ENCODE results near the gene TLE7.

DNA sequence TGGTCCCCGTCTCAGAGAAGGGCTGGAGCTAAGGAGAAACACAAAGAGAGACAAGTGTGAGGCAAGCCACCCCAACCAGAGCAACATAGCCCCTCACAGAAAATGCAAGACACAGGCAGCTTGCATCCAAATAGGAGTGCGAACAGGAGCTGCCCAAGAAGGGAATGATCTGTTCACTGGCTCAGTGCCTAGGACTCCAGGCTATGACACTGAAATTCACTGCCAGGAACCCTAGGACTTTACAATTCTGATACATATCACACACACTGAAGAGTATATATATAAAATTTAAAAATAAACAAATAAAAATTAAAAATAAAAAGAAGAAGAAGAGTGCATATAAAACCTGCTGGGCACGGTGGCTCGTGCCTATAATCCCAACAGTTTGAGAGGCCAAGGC lies 14.9 kb upstream of the TLE7 start:
- TF ChIP-seq, protein P1, sequence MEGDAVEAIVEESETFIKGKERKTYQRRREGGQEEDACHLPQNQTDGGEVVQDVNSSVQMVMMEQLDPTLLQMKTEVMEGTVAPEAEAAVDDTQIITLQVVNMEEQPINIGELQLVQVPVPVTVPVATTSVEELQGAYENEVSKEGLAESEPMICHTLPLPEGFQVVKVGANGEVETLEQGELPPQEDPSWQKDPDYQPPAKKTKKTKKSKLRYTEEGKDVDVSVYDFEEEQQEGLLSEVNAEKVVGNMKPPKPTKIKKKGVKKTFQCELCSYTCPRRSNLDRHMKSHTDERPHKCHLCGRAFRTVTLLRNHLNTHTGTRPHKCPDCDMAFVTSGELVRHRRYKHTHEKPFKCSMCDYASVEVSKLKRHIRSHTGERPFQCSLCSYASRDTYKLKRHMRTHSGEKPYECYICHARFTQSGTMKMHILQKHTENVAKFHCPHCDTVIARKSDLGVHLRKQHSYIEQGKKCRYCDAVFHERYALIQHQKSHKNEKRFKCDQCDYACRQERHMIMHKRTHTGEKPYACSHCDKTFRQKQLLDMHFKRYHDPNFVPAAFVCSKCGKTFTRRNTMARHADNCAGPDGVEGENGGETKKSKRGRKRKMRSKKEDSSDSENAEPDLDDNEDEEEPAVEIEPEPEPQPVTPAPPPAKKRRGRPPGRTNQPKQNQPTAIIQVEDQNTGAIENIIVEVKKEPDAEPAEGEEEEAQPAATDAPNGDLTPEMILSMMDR (IDR thresholded peaks at IDR 0.05): no peak
- no peak for TF ChIP-seq POLR2A (IDR thresholded peaks at IDR 0.05)
